PC-3 (cell line): ENCODE measurements around the gene POLR1D. TPM values are rescaled to one million over a fixed set of nuclear protein-coding genes. Genes with fewer than 3 reads are reported as not detected.

ENCODE experiments used
- ATAC-seq: fragments of 200-7000 bp; cut with Tn5 transposase; 2 replicates; pipeline ENCODE4 v1.9.1; 2020; ENCODE audit warnings: mild to moderate bottlenecking, moderate library complexity
- BruUV-seq: library from RNA; stranded (reverse); fragments of 400-500 nt; replicated peaks from 2 replicates; lab custom pipeline; 2021; lab: Mats Ljungman, UMichigan
- CTCF ChIA-PET: fragments of 300-600 bp; sonication (Branson Sonifier 250); formaldehyde crosslinking; loops from one replicate; lab custom pipeline; 2022; ENCODE audit warnings: antibody characterized with exemption; lab: Charles Lee
- POLR2A ChIA-PET: fragments of 300-600 bp; sonication (Branson Sonifier 250); formaldehyde crosslinking; loops from one replicate; lab custom pipeline; 2022; ENCODE audit warnings: antibody characterized with exemption; ENCODE audit not compliant: unreplicated experiment; lab: Charles Lee
- DNase-seq: peaks from one replicate; pipeline ENCODE4 v3.0.0-alpha.2; 2015
- H2AFZ ChIP-seq: fragments of 300-600 bp; sonication (generic); 2 replicates; pipeline ENCODE4 v1.6.0; 2016; ENCODE audit warnings: antibody characterized with exemption, low read length
- H3F3A ChIP-seq: fragments of 300-600 bp; sonication (generic); one replicate; pipeline ENCODE4 v1.6.0; 2017; ENCODE audit warnings: antibody characterized with exemption, low read length, control low read depth, mild to moderate bottlenecking; ENCODE audit not compliant: unreplicated experiment
- H3K27ac ChIP-seq: fragments of 300-600 bp; sonication (generic); 2 replicates; pipeline ENCODE4 v1.5.1; 2016; ENCODE audit warnings: mild to moderate bottlenecking, low read length
- H3K27me3 ChIP-seq: fragments of 300-600 bp; sonication (generic); 2 replicates; pipeline ENCODE4 v1.6.1; 2016; ENCODE audit warnings: low read length, mixed read lengths
- H3K36me3 ChIP-seq: fragments of 300-600 bp; sonication (generic); 2 replicates; pipeline ENCODE4 v1.6.1; 2016; ENCODE audit warnings: low read depth, mixed run types, low read length, mixed read lengths
- H3K4me1 ChIP-seq: fragments of 300-600 bp; sonication (generic); 2 replicates; pipeline ENCODE4 v1.5.1; 2016; ENCODE audit warnings: low read length; ENCODE audit not compliant: insufficient read depth
- H3K4me2 ChIP-seq: fragments of 300-600 bp; sonication (generic); 2 replicates; pipeline ENCODE4 v1.6.0; 2016; ENCODE audit warnings: low read length
- H3K4me3 ChIP-seq: fragments of 300-600 bp; sonication (generic); 2 replicates; pipeline ENCODE4 v1.5.1; 2016; ENCODE audit warnings: mild to moderate bottlenecking, low read length, mixed read lengths
- H3K79me2 ChIP-seq: fragments of 300-600 bp; sonication (generic); 2 replicates; pipeline ENCODE4 v1.6.1; 2017; ENCODE audit warnings: low read length, mixed read lengths
- H3K9ac ChIP-seq: fragments of 300-600 bp; sonication (generic); 2 replicates; pipeline ENCODE4 v1.6.0; 2016; ENCODE audit warnings: mild to moderate bottlenecking, low read length
- H3K9me2 ChIP-seq: fragments of 300-600 bp; sonication (generic); replicated peaks from 2 replicates; pipeline ENCODE4 v1.6.1; 2016; ENCODE audit warnings: mixed run types, low read length, mixed read lengths
- H3K9me3 ChIP-seq: fragments of 300-600 bp; sonication (generic); 2 replicates; pipeline ENCODE4 v1.6.1; 2016; ENCODE audit warnings: low read length, mixed read lengths
- H4K20me1 ChIP-seq: fragments of 300-600 bp; sonication (generic); 2 replicates; pipeline ENCODE4 v1.6.1; 2016; ENCODE audit warnings: low read length, mixed read lengths
- EZH2 ChIP-seq: fragments of 300-600 bp; sonication (generic); IDR thresholded peaks from one replicate; pipeline ENCODE4 v1.6.1; 2017; ENCODE audit warnings: antibody characterized with exemption, mild to moderate bottlenecking, low read length; ENCODE audit not compliant: unreplicated experiment
- EZH2phosphoT487 ChIP-seq: fragments of 300-600 bp; sonication (generic); IDR thresholded peaks from 2 replicates; pipeline ENCODE4 v1.6.1; 2018; ENCODE audit warnings: mild to moderate bottlenecking, antibody characterized with exemption, low read length, borderline replicate concordance
- intact Hi-C: fragments of 100-400 bp; cut with micrococcal nuclease; formaldehyde crosslinking; loops from 2 replicates; pipeline ENCODE4 v1.9.0; 2023
- total RNA-seq: library from RNA; depleted of rRNA; stranded (reverse); fragments of >200 nt; gene quantifications from 2 replicates; pipeline ENCODE4 v1.2.3, GENCODE V29; 2014
- TF ChIP-seq, protein P1 (sequence below): fragments of 300-600 bp; sonication (generic); conservative IDR thresholded peaks from 2 replicates; pipeline ENCODE4 v1.5.1; 2017; ENCODE audit warnings: antibody characterized with exemption, low read depth, mild to moderate bottlenecking, low read length

The POLR1D gene
- total RNA-seq, 1 experiment from 2014 or later, result 97.9 TPM

DNA sequence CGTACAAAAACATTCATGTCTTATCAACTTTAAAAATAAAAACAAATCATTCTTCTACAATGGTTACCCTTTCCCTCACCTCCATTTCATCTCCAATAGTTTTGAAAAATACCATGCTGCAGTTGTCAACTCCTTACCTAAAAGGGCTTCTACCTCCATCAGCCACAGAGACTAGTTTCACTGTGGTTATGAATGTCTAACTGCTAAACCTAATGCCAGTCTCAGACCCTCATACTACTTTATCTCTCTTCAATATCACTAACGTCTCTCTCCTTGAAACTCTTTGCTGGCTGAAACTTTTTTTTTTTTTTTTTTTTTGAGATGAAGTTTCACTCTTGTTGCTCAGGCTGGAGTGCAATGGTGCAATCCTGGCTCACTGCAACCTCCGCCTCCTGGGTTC is 28.4 kb upstream of the POLR1D start:
- intact Hi-C loops, result no loop called here
- Histone ChIP-seq H4K20me1 (no peaks in the 10 kb centered on the region), H3K79me2 (peaks cover 40% of the 10 kb centered on the region), H2AFZ (no peak overlapping the region), H3K36me3 (no peaks in the 10 kb centered on the region), H3K9me2 (no peaks in the 10 kb centered on the region), H3K9ac (no peak overlapping the region), H3K27me3 (no peaks in the 10 kb centered on the region), H3K4me2 (no peak overlapping the region), H3K4me1 (peaks cover 8% of the 10 kb centered on the region; the same call in 1 of the 2 replicates), H3K4me3 (no peak overlapping the region), H3K27ac (no peak overlapping the region), H3F3A (no peaks in the 10 kb centered on the region), H3K9me3 (no peaks in the 10 kb centered on the region)
- no TSS peak for BruUV-seq
- TF ChIP-seq EZH2, result no peak
- TF ChIP-seq, protein P1, sequence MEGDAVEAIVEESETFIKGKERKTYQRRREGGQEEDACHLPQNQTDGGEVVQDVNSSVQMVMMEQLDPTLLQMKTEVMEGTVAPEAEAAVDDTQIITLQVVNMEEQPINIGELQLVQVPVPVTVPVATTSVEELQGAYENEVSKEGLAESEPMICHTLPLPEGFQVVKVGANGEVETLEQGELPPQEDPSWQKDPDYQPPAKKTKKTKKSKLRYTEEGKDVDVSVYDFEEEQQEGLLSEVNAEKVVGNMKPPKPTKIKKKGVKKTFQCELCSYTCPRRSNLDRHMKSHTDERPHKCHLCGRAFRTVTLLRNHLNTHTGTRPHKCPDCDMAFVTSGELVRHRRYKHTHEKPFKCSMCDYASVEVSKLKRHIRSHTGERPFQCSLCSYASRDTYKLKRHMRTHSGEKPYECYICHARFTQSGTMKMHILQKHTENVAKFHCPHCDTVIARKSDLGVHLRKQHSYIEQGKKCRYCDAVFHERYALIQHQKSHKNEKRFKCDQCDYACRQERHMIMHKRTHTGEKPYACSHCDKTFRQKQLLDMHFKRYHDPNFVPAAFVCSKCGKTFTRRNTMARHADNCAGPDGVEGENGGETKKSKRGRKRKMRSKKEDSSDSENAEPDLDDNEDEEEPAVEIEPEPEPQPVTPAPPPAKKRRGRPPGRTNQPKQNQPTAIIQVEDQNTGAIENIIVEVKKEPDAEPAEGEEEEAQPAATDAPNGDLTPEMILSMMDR, result no peak
- TF ChIP-seq EZH2phosphoT487, result no peak
- ChIA-PET CTCF (no interaction called here), POLR2A (no interaction called here)
- no peak for ATAC-seq
- DNase-seq, result no peak

DNA sequence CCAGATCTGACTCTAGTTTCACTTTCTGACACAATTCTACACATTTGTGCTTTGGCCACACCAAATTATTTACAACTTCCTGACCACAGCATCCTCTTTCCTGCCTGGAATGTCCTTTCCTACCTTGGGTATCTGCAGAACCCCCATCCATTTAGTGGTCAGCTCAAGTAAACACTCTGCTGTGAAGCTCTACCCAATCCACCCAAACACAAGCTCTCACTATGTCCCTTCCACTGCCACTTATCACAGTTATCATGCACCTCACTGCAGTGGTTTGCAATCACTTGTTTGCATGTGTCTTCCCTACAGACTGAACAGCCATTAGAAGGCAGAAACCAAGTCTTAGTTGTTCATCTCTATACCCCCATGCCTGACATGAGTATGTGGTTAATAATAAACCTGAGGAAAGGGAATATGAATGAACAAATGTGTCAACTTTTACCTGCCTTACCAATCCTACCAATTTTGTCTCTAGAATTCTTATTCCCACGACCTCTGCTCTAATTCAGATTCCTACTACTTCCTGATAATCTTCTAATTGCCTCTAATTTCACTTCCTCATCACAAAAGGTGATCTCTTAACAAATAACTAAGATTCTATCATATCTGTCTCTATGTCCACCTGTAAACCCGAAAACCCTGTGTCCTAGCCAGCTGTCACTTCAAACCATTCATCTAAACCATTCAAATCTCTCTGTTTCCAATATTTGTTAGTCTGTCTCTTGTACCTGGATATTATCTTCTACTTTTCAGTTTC is 26.5 kb upstream of the POLR1D start:
- Histone ChIP-seq H3K27me3 (no peaks in the 10 kb centered on the region), H3K9me2 (no peaks in the 10 kb centered on the region), H4K20me1 (no peaks in the 10 kb centered on the region), H3K4me1 (peaks cover 18% of the 10 kb centered on the region), H2AFZ (no peak overlapping the region), H3K9me3 (no peaks in the 10 kb centered on the region), H3F3A (no peaks in the 10 kb centered on the region), H3K4me2 (no peak overlapping the region; the same call in 1 of the 2 replicates), H3K9ac (no peak overlapping the region), H3K79me2 (peaks cover 54% of the 10 kb centered on the region), H3K27ac (no peak overlapping the region), H3K4me3 (no peak overlapping the region), H3K36me3 (no peaks in the 10 kb centered on the region)
- TF ChIP-seq, protein P1, result no peak
- TF ChIP-seq EZH2, result no peak
- TF ChIP-seq EZH2phosphoT487, result no peak
- ChIA-PET CTCF (no interaction called here), POLR2A (no interaction called here)
- ATAC-seq (no peak), DNase-seq (no peak)
- no TSS peak for BruUV-seq
- intact Hi-C loops, result no loop called here

DNA sequence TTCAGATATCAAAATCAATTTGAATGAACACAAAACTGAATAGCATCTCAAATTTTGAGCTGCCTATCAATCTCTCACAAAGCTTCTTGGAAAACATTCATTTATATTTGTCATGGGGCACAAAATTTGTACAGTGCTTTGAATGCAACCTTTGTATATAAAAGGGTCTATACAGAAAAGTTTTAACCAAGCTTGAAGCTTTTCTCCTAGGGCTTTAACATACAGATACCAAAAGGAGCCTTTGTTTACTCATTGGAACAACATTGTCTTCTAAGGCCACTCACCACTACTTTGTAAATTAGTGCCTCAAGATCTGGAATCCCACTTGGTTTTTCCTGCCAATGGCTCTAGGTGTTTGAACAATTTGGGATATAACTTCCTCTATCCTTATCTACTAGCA is 22.6 kb upstream of the POLR1D start:
- TF ChIP-seq, protein P1, result no peak
- TF ChIP-seq EZH2, result no peak
- CTCF ChIA-PET, result no interaction called here
- H3K4me3 ChIP-seq, result no peak overlapping the region

More for the DNA sequence above, 22.6 kb upstream of the POLR1D start:
- Histone ChIP-seq H3K27ac (no peak overlapping the region), H3K4me2 (no peak overlapping the region), H3F3A (no peaks in the 10 kb centered on the region), H3K27me3 (no peaks in the 10 kb centered on the region), H3K4me1 (peaks cover 23% of the 10 kb centered on the region), H3K9ac (no peak overlapping the region), H3K9me2 (no peaks in the 10 kb centered on the region), H2AFZ (no peak overlapping the region), H4K20me1 (no peaks in the 10 kb centered on the region), H3K79me2 (peaks cover 67% of the 10 kb centered on the region), H3K36me3 (no peaks in the 10 kb centered on the region), H3K9me3 (no peaks in the 10 kb centered on the region)
- BruUV-seq, result no TSS peak
- intact Hi-C loops, result no loop called here
- POLR2A ChIA-PET, result no interaction called here
- ATAC-seq (no peak), DNase-seq (no peak)
